Stimulated activated CD8-positive, alpha-beta memory T cell treated with anti-CD3 and anti-CD28 coated beads, Interleukin-4, amount 100 ng/mL, for 4 hours (primary cell): ENCODE data around the gene NUP210.

Experiments used
- DNase-seq, 2 donors: peaks; one replicate each; pipeline ENCODE4 v3.0.0-alpha.2; 2020; ENCODE audit warnings: low read depth in 2 of 2, low spot score in 1 of 2

The NUP210 gene

GRCh38 chr3:13407926-13408325 is 12.2 kb downstream of the NUP210 start:
- no peak for DNase-seq

- DNase-seq, result no peak
Observed at GRCh38 chr3:13407475-13407874, 12.6 kb downstream of the NUP210 start.

- no peak for DNase-seq
Observed at GRCh38 chr3:13406190-13406589, 13.9 kb downstream of the NUP210 start.

GRCh38 chr3:13405614-13406013 is 14.5 kb downstream of the NUP210 start:
- DNase-seq, result no peak

GRCh38 chr3:13404626-13405452 is 15.3 kb downstream of the NUP210 start:
- DNase-seq, result no peak

GRCh38 chr3:13403847-13404246 is 16.3 kb downstream of the NUP210 start:
- DNase-seq, result no peak

GRCh38 chr3:13403213-13403819 is 16.8 kb downstream of the NUP210 start:
- DNase-seq, result no peak

GRCh38 chr3:13401149-13401548 is 19.0 kb downstream of the NUP210 start:
- no peak for DNase-seq

- DNase-seq, result no peak
Observed at GRCh38 chr3:13400114-13400673, 19.9 kb downstream of the NUP210 start.

- DNase-seq, result no peak
Observed at GRCh38 chr3:13399603-13400002, 20.5 kb downstream of the NUP210 start.

GRCh38 chr3:13397316-13397715 is 22.8 kb downstream of the NUP210 start:
- DNase-seq, result no peak

- no peak for DNase-seq
Observed at GRCh38 chr3:13394363-13394762, 25.8 kb downstream of the NUP210 start.

GRCh38 chr3:13393427-13394360 is 26.4 kb downstream of the NUP210 start:
- DNase-seq, result no peak

GRCh38 chr3:13391308-13391707 is 28.8 kb downstream of the NUP210 start:
- no peak for DNase-seq

GRCh38 chr3:13389378-13389777 is 30.7 kb downstream of the NUP210 start:
- DNase-seq, result no peak

GRCh38 chr3:13388816-13389215 is 31.3 kb downstream of the NUP210 start:
- no peak for DNase-seq

- DNase-seq, result no peak
Observed at GRCh38 chr3:13385373-13385965, 34.7 kb downstream of the NUP210 start.

- DNase-seq, result no peak
Observed at GRCh38 chr3:13380971-13381370, 39.2 kb downstream of the NUP210 start.

GRCh38 chr3:13379201-13379830 is 40.8 kb downstream of the NUP210 start:
- no peak for DNase-seq

GRCh38 chr3:13378155-13378554 is 42.0 kb downstream of the NUP210 start:
- no peak for DNase-seq
